OCI-LY3 (cell line): ENCODE data around the gene STK26.

Source experiments
- H2AFZ ChIP-seq: fragments of 200-600, 300-600 bp; shearing (Covaris generic); 2 replicates; pipeline ENCODE4 v1.6.0; 2014; ENCODE audit warnings: antibody characterized with exemption, low read depth, low read length
- H3K27ac ChIP-seq: fragments of 200-600, 300-600 bp; sonication (generic); 2 replicates; pipeline ENCODE4 v1.5.1; 2014; ENCODE audit warnings: mild to moderate bottlenecking, low read length, moderate library complexity, mixed read lengths
- H3K27me3 ChIP-seq: fragments of 200-600, 300-600 bp; sonication (generic); 2 replicates; pipeline ENCODE4 v1.6.1; 2014; ENCODE audit warnings: low read depth, low read length, mixed read lengths
- H3K36me3 ChIP-seq: fragments of 200-600, 300-600 bp; sonication (generic); replicated peaks from 2 replicates; pipeline ENCODE3; 2014; ENCODE audit warnings: low read depth, low read length, mixed read lengths
- H3K4me1 ChIP-seq: fragments of 300-600, 200-600 bp; sonication (generic); 2 replicates; pipeline ENCODE4 v1.6.1; 2014; ENCODE audit warnings: low read length, mixed read lengths
- H3K4me2 ChIP-seq: fragments of 200-600, 300-600 bp; sonication (generic); 2 replicates; pipeline ENCODE4 v1.6.1; 2014; ENCODE audit warnings: low read length, mixed read lengths
- H3K4me3 ChIP-seq: fragments of 300-600, 200-600 bp; sonication (generic); 2 replicates; pipeline ENCODE4 v1.5.1; 2014; ENCODE audit warnings: antibody characterized with exemption, mild to moderate bottlenecking, low read length, moderate library complexity
- H3K79me2 ChIP-seq: fragments of 300-600, 200-600 bp; shearing (Covaris generic); 2 replicates; pipeline ENCODE4 v1.6.1; 2014; ENCODE audit warnings: mild to moderate bottlenecking, low read length, mixed read lengths
- H3K9ac ChIP-seq: fragments of 300-600, 200-600 bp; shearing (Covaris generic); 2 replicates; pipeline ENCODE4 v1.6.0; 2014; ENCODE audit warnings: mild to moderate bottlenecking, low read length, moderate library complexity
- H3K9me3 ChIP-seq: fragments of 200-600, 300-600 bp; shearing (Covaris generic); 2 replicates; pipeline ENCODE4 v1.6.1; 2014; ENCODE audit warnings: low read length, mixed read lengths; ENCODE audit not compliant: insufficient read depth
- H4K20me1 ChIP-seq: fragments of 200-600, 300-600 bp; sonication (generic); 2 replicates; pipeline ENCODE4 v1.6.1; 2016; ENCODE audit warnings: low read length, mixed read lengths; ENCODE audit not compliant: insufficient read depth
- CTCF ChIP-seq: fragments of 200-600, 300-600 bp; sonication (generic); IDR thresholded peaks from 2 replicates; pipeline ENCODE4 v1.5.1; 2014; ENCODE audit warnings: antibody characterized with exemption, low read length, low read depth
- EZH2phosphoT487 ChIP-seq: fragments of 200-600 bp; shearing (Covaris generic); IDR thresholded peaks from 2 replicates; pipeline ENCODE4 v1.6.1; 2018; ENCODE audit warnings: antibody characterized with exemption, mixed run types, low read depth

The STK26 gene

GRCh38 chrX:132107291-132107690 lies 84.2 kb downstream of the STK26 start:
- no peak overlapping the region for H3K4me2 ChIP-seq
- no peaks in the 10 kb centered on the region for H3K4me1 ChIP-seq
- H3K4me3 ChIP-seq: no peak overlapping the region
- H3K27me3 ChIP-seq: no peaks in the 10 kb centered on the region
- H2AFZ ChIP-seq: no peak overlapping the region
- H4K20me1 ChIP-seq: no peaks in the 10 kb centered on the region
- no peaks in the 10 kb centered on the region for H3K9me3 ChIP-seq
- no peak overlapping the region for H3K27ac ChIP-seq
- no peaks in the 10 kb centered on the region for H3K79me2 ChIP-seq
- no peak overlapping the region for H3K9ac ChIP-seq
- no peaks in the 10 kb centered on the region for H3K36me3 ChIP-seq
- TF ChIP-seq CTCF: no peak
- no peak for TF ChIP-seq EZH2phosphoT487

GRCh38 chrX:132114607-132115006 lies 91.5 kb downstream of the STK26 start:
- no peaks in the 10 kb centered on the region for H4K20me1 ChIP-seq
- TF ChIP-seq EZH2phosphoT487: no peak
- no peak for TF ChIP-seq CTCF
- no peak overlapping the region for H3K4me2 ChIP-seq
- no peak overlapping the region for H2AFZ ChIP-seq
- H3K4me3 ChIP-seq: no peak overlapping the region
- no peaks in the 10 kb centered on the region for H3K27me3 ChIP-seq
- H3K36me3 ChIP-seq: no peaks in the 10 kb centered on the region
- H3K79me2 ChIP-seq: no peaks in the 10 kb centered on the region
- H3K9ac ChIP-seq: no peak overlapping the region
- no peak overlapping the region for H3K27ac ChIP-seq
- no peaks in the 10 kb centered on the region for H3K4me1 ChIP-seq
- no peaks in the 10 kb centered on the region for H3K9me3 ChIP-seq

- Histone ChIP-seq H3K4me1 (no peaks in the 10 kb centered on the region), H3K9ac (no peak overlapping the region), H2AFZ (no peak overlapping the region), H3K4me3 (no peak overlapping the region), H4K20me1 (no peaks in the 10 kb centered on the region), H3K36me3 (no peaks in the 10 kb centered on the region), H3K9me3 (no peaks in the 10 kb centered on the region), H3K27ac (no peak overlapping the region), H3K27me3 (no peaks in the 10 kb centered on the region), H3K79me2 (no peaks in the 10 kb centered on the region), H3K4me2 (no peak overlapping the region)
- no peak for TF ChIP-seq EZH2phosphoT487
- TF ChIP-seq CTCF: no peak
Observed at GRCh38 chrX:132115792-132116191, 92.7 kb downstream of the STK26 start.

- Histone ChIP-seq H3K9ac (no peak overlapping the region), H3K9me3 (no peaks in the 10 kb centered on the region), H3K79me2 (no peaks in the 10 kb centered on the region), H3K27ac (no peak overlapping the region), H3K4me3 (no peak overlapping the region), H2AFZ (no peak overlapping the region), H4K20me1 (no peaks in the 10 kb centered on the region), H3K27me3 (no peaks in the 10 kb centered on the region), H3K36me3 (no peaks in the 10 kb centered on the region), H3K4me1 (no peaks in the 10 kb centered on the region), H3K4me2 (no peak overlapping the region)
- TF ChIP-seq CTCF (no peak), EZH2phosphoT487 (no peak)
Observed at GRCh38 chrX:132118358-132118757, 95.3 kb downstream of the STK26 start.
